ENCODE measurements around the gene DCLK1. TPM values are rescaled to one million over a fixed set of nuclear protein-coding genes. Genes with fewer than 3 reads are reported as not detected.

DCLK1 gene
- total RNA-seq, 1 experiment from 2014 or later: 36.2 TPM

DNA sequence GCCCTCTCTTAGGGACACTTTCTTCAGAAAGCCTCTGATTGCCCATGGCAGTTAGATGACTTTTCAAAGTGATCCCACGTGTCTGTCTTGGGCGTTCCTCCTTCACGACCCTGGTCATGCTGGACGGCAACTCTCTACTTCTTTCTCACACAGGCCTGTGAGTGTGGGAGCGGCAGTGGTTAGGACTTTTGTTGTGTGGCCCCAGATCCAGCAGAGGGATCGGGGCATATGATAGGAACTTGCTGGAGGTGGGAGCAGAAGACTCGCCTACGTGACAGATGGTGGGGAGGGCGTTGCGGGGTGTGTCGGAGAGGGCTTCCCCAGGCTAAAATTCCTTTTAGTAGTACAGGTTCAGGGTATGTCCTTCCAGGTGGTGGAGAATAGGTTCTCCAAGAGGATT lies 365.2 kb downstream of the DCLK1 start:
- no peaks in the 10 kb centered on the region for H3K79me2 ChIP-seq (ENCODE audit: insufficient read depth, low read length)
- H2BK12ac ChIP-seq (ENCODE audit: insufficient read length, low read depth, low read length): no peak overlapping the region
- no peak overlapping the region for H4K8ac ChIP-seq (replicated peaks; ENCODE audit: insufficient read length, low read depth, low read length)
- H4K5ac ChIP-seq (ENCODE audit: insufficient read length, low read depth, low read length): no peak overlapping the region
- no peak overlapping the region for H2BK5ac ChIP-seq (ENCODE audit: insufficient read length, low read length)
- WGBS (ENCODE audit: extremely low coverage, insufficient read length, low lambda C conversion rate): no CpG with 5 or more reads among the region's 11 CpGs
- no peaks in the 10 kb centered on the region for H3K79me1 ChIP-seq (ENCODE audit: insufficient read depth, low read depth, low read length, poor library complexity, severe bottlenecking)
- no peaks in the 10 kb centered on the region for H3K23me2 ChIP-seq (ENCODE audit: insufficient read length, low read depth, low read length, poor library complexity, severe bottlenecking)
- Mint-ChIP-seq H3K9me3 (no peaks in the 10 kb centered on the region; a peak in 1 of 5 replicates), H3K27ac (peak overlapping the region in 1 of 3 experiments; percentile 17; a peak in 1 of 7 replicates), H3K36me3 (ENCODE audit: insufficient read depth in 1 of 3, low read depth in 3 of 3) (no peaks in the 10 kb centered on the region), H3K4me3 (no peak overlapping the region), H3K27me3 (ENCODE audit: low read depth) (no peaks in the 10 kb centered on the region), H3K4me1 (peaks cover 2 to 5% of the 10 kb centered on the region in 2 experiments; a peak in 2 of 4 replicates)
- no peaks in the 10 kb centered on the region for H3K9me3 ChIP-seq (ENCODE audit: control insufficient read depth, low read depth, low read length)
- H3K4me1 ChIP-seq (ENCODE audit: insufficient read depth, low read length): no peaks in the 10 kb centered on the region
- no peak overlapping the region for H2BK15ac ChIP-seq (ENCODE audit: low read depth, low read length)
- H3K4ac ChIP-seq (ENCODE audit: low read depth, low read length): no peak overlapping the region
- H3K4me2 ChIP-seq (ENCODE audit: insufficient read depth, insufficient read length, low read length): no peak overlapping the region
- H2AK5ac ChIP-seq (ENCODE audit: insufficient read length, low read length): no peak overlapping the region
- H3K9ac ChIP-seq (ENCODE audit: extremely low read depth, insufficient read length, low read length): no peak overlapping the region
- no peak overlapping the region for H3K27ac ChIP-seq (ENCODE audit: insufficient read length, low read depth, low read length)
- no peaks in the 10 kb centered on the region for H4K20me1 ChIP-seq (ENCODE audit: control insufficient read depth, insufficient read depth, insufficient read length)
- H3K14ac ChIP-seq (ENCODE audit: insufficient read depth, low read length): no peak overlapping the region
- no peaks in the 10 kb centered on the region for H3K27me3 ChIP-seq (ENCODE audit: insufficient read depth, low read length)
- no peak overlapping the region for H3K56ac ChIP-seq (ENCODE audit: insufficient read length, low read depth, low read length)
- DNase-seq: no peak
- H3K23ac ChIP-seq (ENCODE audit: insufficient read length, low read depth, low read length): no peak overlapping the region
- no peak overlapping the region for H3K18ac ChIP-seq (ENCODE audit: insufficient read length, low read depth, low read length)
- H4K91ac ChIP-seq (ENCODE audit: insufficient read length, low read depth, low read length): no peak overlapping the region
- no peak overlapping the region for H3T11ph ChIP-seq (ENCODE audit: low read length)
- no peak overlapping the region for H2BK20ac ChIP-seq (ENCODE audit: low read depth, low read length, poor library complexity, severe bottlenecking)
- TF ChIP-seq, protein P1, sequence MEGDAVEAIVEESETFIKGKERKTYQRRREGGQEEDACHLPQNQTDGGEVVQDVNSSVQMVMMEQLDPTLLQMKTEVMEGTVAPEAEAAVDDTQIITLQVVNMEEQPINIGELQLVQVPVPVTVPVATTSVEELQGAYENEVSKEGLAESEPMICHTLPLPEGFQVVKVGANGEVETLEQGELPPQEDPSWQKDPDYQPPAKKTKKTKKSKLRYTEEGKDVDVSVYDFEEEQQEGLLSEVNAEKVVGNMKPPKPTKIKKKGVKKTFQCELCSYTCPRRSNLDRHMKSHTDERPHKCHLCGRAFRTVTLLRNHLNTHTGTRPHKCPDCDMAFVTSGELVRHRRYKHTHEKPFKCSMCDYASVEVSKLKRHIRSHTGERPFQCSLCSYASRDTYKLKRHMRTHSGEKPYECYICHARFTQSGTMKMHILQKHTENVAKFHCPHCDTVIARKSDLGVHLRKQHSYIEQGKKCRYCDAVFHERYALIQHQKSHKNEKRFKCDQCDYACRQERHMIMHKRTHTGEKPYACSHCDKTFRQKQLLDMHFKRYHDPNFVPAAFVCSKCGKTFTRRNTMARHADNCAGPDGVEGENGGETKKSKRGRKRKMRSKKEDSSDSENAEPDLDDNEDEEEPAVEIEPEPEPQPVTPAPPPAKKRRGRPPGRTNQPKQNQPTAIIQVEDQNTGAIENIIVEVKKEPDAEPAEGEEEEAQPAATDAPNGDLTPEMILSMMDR (conservative IDR thresholded peaks at IDR 0.05): no peak
- no peak overlapping the region for H2BK120ac ChIP-seq (ENCODE audit: low read depth, low read length, poor library complexity, severe bottlenecking)
- no peak overlapping the region for H2AFZ ChIP-seq (ENCODE audit: low read length)
